AG09309 (cell line): ENCODE results near the gene TMEM108.

Experiments
- DNase-seq: peaks from one replicate; pipeline ENCODE4 v3.0.0-alpha.2; 2010; ENCODE audit warnings: low read depth
- H3K4me3 ChIP-seq: 2 replicates; pipeline ENCODE4 v1.5.1; 2011; ENCODE audit warnings: mild to moderate bottlenecking, low read depth, low read length, moderate library complexity; ENCODE audit not compliant: control insufficient read depth
- CTCF ChIP-seq: IDR thresholded peaks from 2 replicates; pipeline ENCODE4 v1.5.1; 2011; ENCODE audit warnings: mild to moderate bottlenecking, low read depth, low read length, inconsistent platforms; ENCODE audit not compliant: insufficient read depth, control insufficient read depth; ENCODE audit errors: missing control alignments

TMEM108 gene

GRCh38 chr3:133162670-133163305, 124.6 kb downstream of the TMEM108 start:
- H3K4me3 ChIP-seq, result no peak overlapping the region
- no peak for DNase-seq
- TF ChIP-seq CTCF, result no peak

GRCh38 chr3:133167340-133168024, 129.3 kb downstream of the TMEM108 start:
- no peak for DNase-seq
- TF ChIP-seq CTCF, result no peak
- H3K4me3 ChIP-seq, result no peak overlapping the region

GRCh38 chr3:133168025-133168401, 129.8 kb downstream of the TMEM108 start:
- no peak for DNase-seq
- H3K4me3 ChIP-seq, result no peak overlapping the region
- peak; percentile 9 for TF ChIP-seq CTCF

- no peak for TF ChIP-seq CTCF
- no peak for DNase-seq
- H3K4me3 ChIP-seq, result no peak overlapping the region
Observed at GRCh38 chr3:133169331-133170068, 131.3 kb downstream of the TMEM108 start.

GRCh38 chr3:133171831-133172230, 133.6 kb downstream of the TMEM108 start:
- no peak for TF ChIP-seq CTCF
- no peak for DNase-seq
- H3K4me3 ChIP-seq, result no peak overlapping the region

- DNase-seq, result no peak
- no peak overlapping the region for H3K4me3 ChIP-seq
- no peak for TF ChIP-seq CTCF
Observed at GRCh38 chr3:133181392-133182150, 143.4 kb downstream of the TMEM108 start.
